ENCODE data around the gene NHSL2. TPM values are rescaled to one million over a fixed set of nuclear protein-coding genes. Genes with fewer than 3 reads are reported as not detected.

NHSL2 gene
- total RNA-seq, 4 donors from 2014 or later: 5.5 to 11.7 (median 7.2) TPM

GRCh38 chrX:72001906-72002305 is 91.3 kb downstream of the NHSL2 start:
- no peak for DNase-seq
- no peaks in the 10 kb centered on the region for H3K36me3 ChIP-seq
- no peak overlapping the region for H3K27ac ChIP-seq
- peaks cover 0 to 4% of the 10 kb centered on the region in 2 donors for H3K4me1 ChIP-seq
- no peaks in the 10 kb centered on the region for H3K27me3 ChIP-seq
- H3K4me3 ChIP-seq (replicated peaks in 1 of 3): no peak overlapping the region
- no peaks in the 10 kb centered on the region for H3K9me3 ChIP-seq
- WGBS, 2 donors: 93 to 97% methylated on average over 2 of the region's 2 CpGs
- intact Hi-C loops (cut with DNase I): loop anchor here (10.0 kb wide), 1 partner anchor 273 kb away; the partner anchor contains the start of gene RPS4X
- no peak for TF ChIP-seq POLR2A (IDR thresholded peaks at IDR 0.05)
- TF ChIP-seq CTCF (IDR thresholded peaks at IDR 0.05): no peak

- no peaks in the 10 kb centered on the region for H3K36me3 ChIP-seq
- WGBS, 2 donors: 92% methylated on average over 6 of the region's 6 CpGs
- peaks cover 0 to 4% of the 10 kb centered on the region in 2 donors for H3K4me1 ChIP-seq
- no peak overlapping the region for H3K4me3 ChIP-seq (replicated peaks in 1 of 3)
- TF ChIP-seq CTCF (IDR thresholded peaks at IDR 0.05) (no peak), POLR2A (IDR thresholded peaks at IDR 0.05) (no peak)
- DNase-seq: no peak
- H3K9me3 ChIP-seq: no peaks in the 10 kb centered on the region
- no peak overlapping the region for H3K27ac ChIP-seq
- intact Hi-C loops (cut with DNase I): loop anchor here (10.0 kb wide), 1 partner anchor 272 kb away; the partner anchor contains the start of gene RPS4X
- H3K27me3 ChIP-seq: no peaks in the 10 kb centered on the region
Measured at GRCh38 chrX:72002875-72003274, 92.2 kb downstream of the NHSL2 start.

- Histone ChIP-seq H3K4me3 (replicated peaks in 1 of 3) (no peak overlapping the region), H3K36me3 (no peaks in the 10 kb centered on the region), H3K27ac (peak overlapping the region in 1 of 3 donors; percentile 46), H3K9me3 (no peaks in the 10 kb centered on the region), H3K27me3 (no peaks in the 10 kb centered on the region), H3K4me1 (peaks cover 0 to 4% of the 10 kb centered on the region in 2 donors)
- DNase-seq: peak; percentile 70 to 72
- TF ChIP-seq CTCF (IDR thresholded peaks at IDR 0.05) (peak in 5 of 6 experiments; percentile 15 to 41 (median 38)), POLR2A (IDR thresholded peaks at IDR 0.05) (no peak)
- intact Hi-C loops (cut with DNase I): loop anchor here (10.0 kb wide), 1 partner anchor 271 kb away; the partner anchor contains the start of gene RPS4X
- 23 to 47% methylated on average over 9 to 13 of the region's 17 CpGs for WGBS, 2 donors
Measured at GRCh38 chrX:72003811-72004750, 93.4 kb downstream of the NHSL2 start.

GRCh38 chrX:72005046-72005445 is 94.4 kb downstream of the NHSL2 start:
- H3K27ac ChIP-seq: no peak overlapping the region
- DNase-seq: no peak
- intact Hi-C loops (cut with DNase I): loop anchor here (10.0 kb wide), 1 partner anchor 270 kb away; the partner anchor contains the start of gene RPS4X
- H3K36me3 ChIP-seq: no peaks in the 10 kb centered on the region
- no peaks in the 10 kb centered on the region for H3K27me3 ChIP-seq
- peaks cover 0 to 4% of the 10 kb centered on the region in 2 donors for H3K4me1 ChIP-seq
- WGBS, 2 donors: 96 to 100% methylated on average over 2 of the region's 2 CpGs
- TF ChIP-seq POLR2A (IDR thresholded peaks at IDR 0.05) (no peak), CTCF (IDR thresholded peaks at IDR 0.05) (no peak)
- no peaks in the 10 kb centered on the region for H3K9me3 ChIP-seq
- no peak overlapping the region for H3K4me3 ChIP-seq (replicated peaks in 1 of 3)

- Histone ChIP-seq H3K27ac (no peak overlapping the region), H3K27me3 (no peaks in the 10 kb centered on the region), H3K36me3 (no peaks in the 10 kb centered on the region), H3K9me3 (no peaks in the 10 kb centered on the region), H3K4me3 (replicated peaks in 1 of 3) (no peak overlapping the region), H3K4me1 (peaks cover 0 to 4% of the 10 kb centered on the region in 2 donors)
- TF ChIP-seq CTCF (IDR thresholded peaks at IDR 0.05): no peak
- TF ChIP-seq POLR2A (IDR thresholded peaks at IDR 0.05): no peak
- no peak for DNase-seq
- intact Hi-C loops (cut with DNase I): loop anchor here (10.0 kb wide), 1 partner anchor 268 kb away; the partner anchor contains the start of gene RPS4X
- WGBS, 2 donors: 95 to 100% methylated on average over 4 of the region's 4 CpGs
Measured at GRCh38 chrX:72006461-72006860, 95.8 kb downstream of the NHSL2 start.

All from thyroid gland (tissue), 4 donors.